Tibial nerve (tissue), 4 donors: ENCODE data around the gene CORT. TPM values are rescaled to one million over a fixed set of nuclear protein-coding genes. Genes with fewer than 3 reads are reported as not detected.

Experiments used
- DNase-seq, 2 donors: peaks; one replicate each; pipeline ENCODE4 v3.0.0-alpha.2; 2019; ENCODE audit warnings: low spot score in 2 of 2
- H3K27ac ChIP-seq, 4 donors: fragments of 200-600 bp; sonication (generic) in 3 of 4; one replicate each; pipeline ENCODE4 v1.5.1; 2017 to 2019; ENCODE audit warnings: mild to moderate bottlenecking in 1 of 4
- H3K27me3 ChIP-seq, 2 donors: fragments of 200-600 bp; sonication (generic) in 1 of 2; one replicate each; pipeline versions ENCODE4 v1.5.1 to v1.6.0; 2017 to 2019
- H3K36me3 ChIP-seq, 3 donors: fragments of 200-600 bp; sonication (generic); one replicate each; pipeline ENCODE4 v1.5.1; 2018 to 2019
- H3K4me1 ChIP-seq, 4 donors: fragments of 200-600 bp; sonication (generic) in 3 of 4; one replicate each; pipeline ENCODE4 v1.5.1; 2017 to 2019
- H3K4me3 ChIP-seq, 4 donors: fragments of 200-600 bp; sonication (generic) in 3 of 4; one replicate each; pipeline ENCODE4 v1.5.1; 2017 to 2019; ENCODE audit warnings: mild to moderate bottlenecking in 1 of 4, moderate library complexity in 1 of 4
- H3K9me3 ChIP-seq, 4 donors: fragments of 200-600 bp; sonication (generic) in 3 of 4; one replicate each; pipeline ENCODE4 v1.5.1; 2017 to 2019
- EP300 ChIP-seq, 2 donors: sonication (generic); formaldehyde crosslinking; IDR thresholded peaks; one replicate each; pipeline ENCODE4 v1.6.1; 2017; ENCODE audit warnings: antibody characterized with exemption in 2 of 2, mild to moderate bottlenecking in 1 of 2
- POLR2A ChIP-seq, 2 donors: fragments of 450-650 bp; IDR thresholded peaks; one replicate each; pipeline ENCODE4 v1.6.1; 2017; ENCODE audit warnings: antibody characterized with exemption in 2 of 2, mild to moderate bottlenecking in 2 of 2, moderate library complexity in 2 of 2
- WGBS, 2 donors: methylation state at CpG; one replicate each; pipeline ENCODE4 v1.1.5; 2018; 5-methylcytosine and 5-hydroxymethylcytosine counted together
- total RNA-seq, 4 donors: library from RNA; depleted of rRNA; stranded (reverse); fragments of >200 nt; gene quantifications; one replicate each; pipeline ENCODE4 v1.1.0, GENCODE V29; 2016
- TF ChIP-seq, protein P1 (sequence below), 5 experiments: fragments of 200-600 bp in 3 of 5; fragments of 450-650 bp in 2 of 5; sonication (generic) in 3 of 5; IDR thresholded peaks; one replicate each; pipeline ENCODE4 v1.5.1; 2016 to 2019; ENCODE audit warnings: antibody characterized with exemption in 5 of 5, mild to moderate bottlenecking in 3 of 5, moderate library complexity in 2 of 5

The CORT gene
- total RNA-seq, 4 donors from 2014 or later, result 1.7 TPM; not detected in 3

DNA sequence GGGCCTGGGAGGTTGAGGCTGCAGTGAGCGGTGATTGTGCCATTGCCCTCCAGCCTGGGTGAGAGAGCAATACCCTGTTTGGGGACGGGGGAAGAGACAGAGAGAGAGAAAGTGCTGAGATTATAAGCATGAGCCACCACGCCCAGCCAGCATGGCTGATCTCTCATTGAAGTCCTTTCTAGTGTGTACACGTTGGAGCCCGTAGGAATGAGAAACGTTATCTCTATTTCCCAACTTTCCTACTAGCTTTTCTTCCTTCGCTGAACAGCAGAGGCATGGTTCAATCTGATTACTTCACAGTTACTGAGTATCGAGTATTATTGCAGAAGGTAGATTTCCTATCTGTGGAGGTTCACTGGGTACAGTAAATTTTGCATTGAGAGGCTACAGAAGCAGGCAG is 29.5 kb downstream of the CORT start:
- no peak overlapping the region for H3K4me3 ChIP-seq
- WGBS, 2 donors, result 73 to 82% methylated on average over 8 of the region's 8 CpGs
- no peaks in the 10 kb centered on the region for H3K36me3 ChIP-seq
- no peaks in the 10 kb centered on the region for H3K27me3 ChIP-seq
- no peak for DNase-seq
- no peaks in the 10 kb centered on the region for H3K9me3 ChIP-seq
- TF ChIP-seq EP300 (IDR thresholded peaks at IDR 0.05) (no peak), POLR2A (IDR thresholded peaks at IDR 0.05) (no peak)
- TF ChIP-seq, protein P1, sequence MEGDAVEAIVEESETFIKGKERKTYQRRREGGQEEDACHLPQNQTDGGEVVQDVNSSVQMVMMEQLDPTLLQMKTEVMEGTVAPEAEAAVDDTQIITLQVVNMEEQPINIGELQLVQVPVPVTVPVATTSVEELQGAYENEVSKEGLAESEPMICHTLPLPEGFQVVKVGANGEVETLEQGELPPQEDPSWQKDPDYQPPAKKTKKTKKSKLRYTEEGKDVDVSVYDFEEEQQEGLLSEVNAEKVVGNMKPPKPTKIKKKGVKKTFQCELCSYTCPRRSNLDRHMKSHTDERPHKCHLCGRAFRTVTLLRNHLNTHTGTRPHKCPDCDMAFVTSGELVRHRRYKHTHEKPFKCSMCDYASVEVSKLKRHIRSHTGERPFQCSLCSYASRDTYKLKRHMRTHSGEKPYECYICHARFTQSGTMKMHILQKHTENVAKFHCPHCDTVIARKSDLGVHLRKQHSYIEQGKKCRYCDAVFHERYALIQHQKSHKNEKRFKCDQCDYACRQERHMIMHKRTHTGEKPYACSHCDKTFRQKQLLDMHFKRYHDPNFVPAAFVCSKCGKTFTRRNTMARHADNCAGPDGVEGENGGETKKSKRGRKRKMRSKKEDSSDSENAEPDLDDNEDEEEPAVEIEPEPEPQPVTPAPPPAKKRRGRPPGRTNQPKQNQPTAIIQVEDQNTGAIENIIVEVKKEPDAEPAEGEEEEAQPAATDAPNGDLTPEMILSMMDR (IDR thresholded peaks at IDR 0.05), result no peak
- peaks cover 0 to 25% (median 11%) of the 10 kb centered on the region in 4 donors for H3K4me1 ChIP-seq
- H3K27ac ChIP-seq, result no peak overlapping the region

DNA sequence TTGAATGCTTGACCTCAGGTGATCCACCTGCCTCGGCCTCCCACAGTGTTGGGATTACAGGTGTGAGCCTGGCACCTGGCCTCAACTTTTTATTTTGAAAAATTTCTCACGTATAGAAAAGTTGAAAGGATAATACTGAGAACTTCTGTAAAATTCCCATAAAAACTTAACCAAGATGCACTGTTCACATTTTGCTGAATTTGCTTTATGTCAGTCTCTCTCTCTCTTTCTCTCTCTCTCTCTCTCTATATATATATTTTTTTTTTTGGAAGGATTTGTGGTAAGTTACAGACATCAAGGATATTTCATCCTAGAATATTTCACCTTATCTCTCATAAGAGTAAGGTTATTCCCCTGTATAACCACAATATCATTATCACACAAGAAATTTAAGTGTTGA is 30.8 kb downstream of the CORT start:
- Histone ChIP-seq H3K4me3 (no peak overlapping the region), H3K27me3 (no peaks in the 10 kb centered on the region), H3K4me1 (peaks cover 0 to 21% (median 8%) of the 10 kb centered on the region in 4 donors), H3K27ac (no peak overlapping the region), H3K9me3 (no peaks in the 10 kb centered on the region), H3K36me3 (no peaks in the 10 kb centered on the region)
- no peak for DNase-seq
- WGBS, 2 donors, result 81 to 85% methylated on average over 2 of the region's 2 CpGs
- no peak for TF ChIP-seq EP300 (IDR thresholded peaks at IDR 0.05)
- no peak for TF ChIP-seq POLR2A (IDR thresholded peaks at IDR 0.05)
- TF ChIP-seq, protein P1 (IDR thresholded peaks at IDR 0.05), result no peak

DNA sequence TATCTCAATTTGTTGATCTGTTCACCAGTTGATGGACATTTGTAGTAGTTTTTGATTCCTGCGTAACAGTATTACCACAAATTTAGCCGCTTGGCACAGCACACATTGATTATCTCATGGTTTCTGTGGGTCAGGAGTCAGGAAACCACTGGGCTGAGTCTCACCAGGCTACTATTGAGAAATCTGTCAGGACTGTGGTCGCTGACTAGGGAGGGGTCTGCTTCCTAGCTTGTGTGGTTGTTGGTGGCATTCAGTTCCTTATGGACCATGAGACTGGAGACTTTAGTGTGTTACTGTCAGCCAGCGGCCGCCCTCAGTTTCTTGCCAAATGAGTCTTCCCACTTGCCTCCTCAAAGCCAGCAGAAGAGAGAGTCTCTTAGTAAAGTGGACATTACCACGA is 34.7 kb downstream of the CORT start:
- H3K27me3 ChIP-seq, result no peaks in the 10 kb centered on the region
- no peak overlapping the region for H3K27ac ChIP-seq
- WGBS, 2 donors, result 83 to 90% methylated on average over 6 of the region's 6 CpGs
- peaks cover 0 to 3% (median 0%) of the 10 kb centered on the region in 3 donors for H3K36me3 ChIP-seq
- no peak for DNase-seq
- no peak overlapping the region for H3K4me3 ChIP-seq
- peaks cover 0 to 5% (median 0%) of the 10 kb centered on the region in 4 donors for H3K4me1 ChIP-seq
- no peaks in the 10 kb centered on the region for H3K9me3 ChIP-seq
- TF ChIP-seq EP300 (IDR thresholded peaks at IDR 0.05), result no peak
- no peak for TF ChIP-seq POLR2A (IDR thresholded peaks at IDR 0.05)
- TF ChIP-seq, protein P1 (IDR thresholded peaks at IDR 0.05), result no peak

DNA sequence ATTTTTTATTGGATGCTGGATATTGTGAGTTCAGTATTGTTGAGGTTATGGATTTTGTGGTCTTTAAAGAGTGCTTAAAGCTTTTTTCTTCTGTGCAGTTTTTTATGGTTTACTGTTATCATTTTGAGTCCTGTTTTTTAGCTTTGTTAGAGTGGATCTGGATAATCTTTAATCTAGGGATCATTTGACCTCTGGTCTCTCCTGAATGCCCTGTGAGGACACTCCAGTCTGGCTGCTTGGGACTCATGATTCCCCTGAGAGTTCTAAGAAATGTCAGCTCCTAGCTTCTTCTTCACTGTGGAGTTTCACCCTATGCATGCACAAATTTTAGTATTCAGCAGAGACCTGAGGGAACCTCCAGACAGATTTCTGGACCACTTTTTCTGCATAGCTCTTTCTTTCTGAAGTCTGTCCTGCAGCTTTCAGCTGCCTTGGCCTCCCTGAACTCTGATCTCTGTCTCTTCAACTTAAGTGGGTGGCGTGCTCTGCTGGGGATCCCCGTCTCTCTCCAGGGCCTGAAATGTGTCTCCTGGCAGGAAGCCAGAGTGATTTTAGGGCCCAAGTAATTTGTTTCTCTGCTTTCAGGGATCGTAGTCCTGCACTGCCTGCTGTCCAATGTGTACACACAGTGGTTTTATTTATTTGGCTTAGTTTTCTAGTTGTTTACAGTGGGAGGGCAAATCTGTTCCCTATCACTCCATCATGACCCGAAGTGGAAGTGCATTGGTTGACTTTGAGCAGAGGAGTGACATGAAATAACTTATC is 39.6 kb downstream of the CORT start:
- WGBS, 2 donors, result 20 to 43% methylated on average over 3 to 4 of the region's 4 CpGs
- DNase-seq, result no peak
- TF ChIP-seq POLR2A (IDR thresholded peaks at IDR 0.05), result no peak
- no peaks in the 10 kb centered on the region for H3K27me3 ChIP-seq
- peaks cover 0 to 3% (median 0%) of the 10 kb centered on the region in 3 donors for H3K36me3 ChIP-seq
- H3K27ac ChIP-seq, result no peak overlapping the region
- H3K4me1 ChIP-seq, result peaks cover 0 to 12% (median 0%) of the 10 kb centered on the region in 4 donors
- no peak overlapping the region for H3K4me3 ChIP-seq
- H3K9me3 ChIP-seq, result no peaks in the 10 kb centered on the region

DNA sequence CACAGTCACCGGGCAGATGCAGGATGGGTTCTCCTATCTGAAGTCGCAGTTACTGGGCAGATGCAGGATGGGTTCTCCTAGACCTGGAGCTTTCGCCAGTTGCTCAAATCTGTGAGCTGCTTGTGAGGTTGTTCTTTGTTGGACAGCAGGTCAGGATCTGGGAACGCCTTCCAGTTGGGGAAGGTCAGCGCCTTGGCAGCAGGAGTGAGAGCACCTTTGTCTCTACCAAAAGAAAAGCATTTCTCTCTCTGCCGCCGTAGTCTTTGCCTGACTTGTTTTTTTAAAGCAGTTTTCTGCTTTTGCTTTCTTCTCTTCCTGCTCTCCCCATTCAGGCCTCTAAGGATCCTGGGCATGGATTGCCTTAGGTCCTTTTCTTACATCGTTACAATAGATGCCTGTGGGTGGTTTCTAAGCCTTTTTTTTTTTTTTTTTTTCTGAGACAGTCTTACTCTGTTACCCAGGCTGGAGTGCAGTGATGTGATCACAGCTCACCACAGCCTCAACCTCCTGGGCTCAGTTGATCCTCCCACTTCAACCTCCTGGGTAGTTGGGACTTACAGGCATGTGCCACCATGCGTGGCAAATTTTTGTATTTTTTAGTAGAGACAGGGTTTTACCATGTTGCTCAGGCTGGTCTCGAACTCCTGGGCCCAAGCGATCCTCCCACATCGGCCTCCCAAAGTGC is 40.6 kb downstream of the CORT start:
- H3K4me1 ChIP-seq, result peaks cover 0 to 18% (median 5%) of the 10 kb centered on the region in 4 donors
- H3K9me3 ChIP-seq, result no peaks in the 10 kb centered on the region
- WGBS, 2 donors, result 66 to 70% methylated on average over 12 of the region's 12 CpGs
- no peak overlapping the region for H3K4me3 ChIP-seq
- no peaks in the 10 kb centered on the region for H3K27me3 ChIP-seq
- H3K27ac ChIP-seq, result no peak overlapping the region
- H3K36me3 ChIP-seq, result peaks cover 0 to 3% (median 0%) of the 10 kb centered on the region in 3 donors
- no peak for DNase-seq
- TF ChIP-seq, protein P1 (IDR thresholded peaks at IDR 0.05), result no peak
